Activated CD4-positive, alpha-beta T cell treated with anti-CD3 and anti-CD28 coated beads for 36 hours (primary cell): ENCODE measurements around the gene IGF2. TPM values are rescaled to one million over a fixed set of nuclear protein-coding genes. Genes with fewer than 3 reads are reported as not detected.

Source experiments
- ATAC-seq: fragments of 200-7000 bp; cut with Tn5 transposase; one replicate; pipeline ENCODE4 v1.10.0; 2021; ENCODE audit warnings: mild to moderate bottlenecking, moderate library complexity
- CTCF ChIA-PET: fragments of 350-600 bp; sonication (Branson Sonifier 250); formaldehyde crosslinking; loops from one replicate; lab custom pipeline; 2021; ENCODE audit warnings: antibody characterized with exemption; lab: Charles Lee
- POLR2A ChIA-PET: fragments of 350-600 bp; sonication (Branson Sonifier 250); formaldehyde crosslinking; loops from one replicate; lab custom pipeline; 2021; ENCODE audit warnings: antibody characterized with exemption, inconsistent platforms; lab: Charles Lee
- DNase-seq: peaks from one replicate; pipeline ENCODE4 v3.0.0-alpha.2; 2020
- H3K27ac Mint-ChIP-seq: one replicate; pipeline ENCODE4 v1.8.0; 2021; ENCODE audit warnings: mixed read lengths
- H3K27me3 Mint-ChIP-seq: one replicate; pipeline ENCODE4 v1.8.0; 2021; ENCODE audit warnings: mixed read lengths
- H3K36me3 Mint-ChIP-seq: one replicate; pipeline ENCODE4 v1.8.0; 2021; ENCODE audit warnings: low read depth, mixed read lengths
- H3K4me1 Mint-ChIP-seq: one replicate; pipeline ENCODE4 v1.8.0; 2021; ENCODE audit warnings: mixed read lengths
- H3K4me3 Mint-ChIP-seq: one replicate; pipeline ENCODE4 v1.8.0; 2021; ENCODE audit warnings: mild to moderate bottlenecking, moderate library complexity, mixed read lengths
- H3K9me3 Mint-ChIP-seq: one replicate; pipeline ENCODE4 v1.8.0; 2021; ENCODE audit warnings: low read depth, mixed read lengths
- intact Hi-C, 2 experiments: fragments of 100-400 bp; cut with DNase I in 1 of 2; cut with micrococcal nuclease in 1 of 2; formaldehyde crosslinking; loops; one replicate each; pipeline versions ENCODE4 v1.14.2 to v1.15.1; 2022 to 2024; cut with DNase I, micrococcal nuclease
- total RNA-seq, 2 experiments: library from RNA; stranded (reverse); gene quantifications; one replicate each; pipeline ENCODE4 v1.2.3, GENCODE V29; 2021

IGF2 gene
- total RNA-seq, 2 experiments from 2014 or later, result 8.6 to 9.2 TPM

- no peaks in the 10 kb centered on the region for H3K4me1 Mint-ChIP-seq
- no peak overlapping the region for H3K27ac Mint-ChIP-seq
- CTCF ChIA-PET, result interaction anchor here (0.6 to 1.1 kb wide), 2 partner anchors 10 to 55 kb away, joined by 3 to 7 read pairs; no protein-coding TSS in a partner anchor
- ATAC-seq (no peak), DNase-seq (no peak)
- H3K27me3 Mint-ChIP-seq, result no peaks in the 10 kb centered on the region
- no peak overlapping the region for H3K4me3 Mint-ChIP-seq
- H3K9me3 Mint-ChIP-seq, result no peaks in the 10 kb centered on the region
- POLR2A ChIA-PET, result no interaction called here
- intact Hi-C loops, result no loop called here
- no peaks in the 10 kb centered on the region for H3K36me3 Mint-ChIP-seq
Measured at GRCh38 chr11:2159536-2160413, 20.6 kb upstream of the IGF2 start.

GRCh38 chr11:2158966-2159365 lies 19.8 kb upstream of the IGF2 start:
- CTCF ChIA-PET, result interaction anchor here (0.8 to 1.1 kb wide), 3 partner anchors 9 to 506 kb away, joined by 3 to 7 read pairs (median 4); no protein-coding TSS in a partner anchor
- intact Hi-C loops, result no loop called here
- POLR2A ChIA-PET, result no interaction called here
- Mint-ChIP-seq H3K9me3 (no peaks in the 10 kb centered on the region), H3K36me3 (no peaks in the 10 kb centered on the region), H3K27ac (no peak overlapping the region), H3K27me3 (no peaks in the 10 kb centered on the region), H3K4me1 (no peaks in the 10 kb centered on the region), H3K4me3 (no peak overlapping the region)
- ATAC-seq (no peak), DNase-seq (no peak)

- no peak for DNase-seq
- Mint-ChIP-seq H3K9me3 (no peaks in the 10 kb centered on the region), H3K27me3 (no peaks in the 10 kb centered on the region), H3K27ac (no peak overlapping the region), H3K4me3 (no peak overlapping the region), H3K36me3 (no peaks in the 10 kb centered on the region), H3K4me1 (no peaks in the 10 kb centered on the region)
- CTCF ChIA-PET, result interaction anchor here (0.8 to 1.1 kb wide), 2 partner anchors 124 to 506 kb away, joined by 3 to 4 read pairs; no protein-coding TSS in a partner anchor
- no peak for ATAC-seq
- intact Hi-C loops, result no loop called here
- POLR2A ChIA-PET, result no interaction called here
Measured at GRCh38 chr11:2158296-2158737, 19.1 kb upstream of the IGF2 start.

DNA sequence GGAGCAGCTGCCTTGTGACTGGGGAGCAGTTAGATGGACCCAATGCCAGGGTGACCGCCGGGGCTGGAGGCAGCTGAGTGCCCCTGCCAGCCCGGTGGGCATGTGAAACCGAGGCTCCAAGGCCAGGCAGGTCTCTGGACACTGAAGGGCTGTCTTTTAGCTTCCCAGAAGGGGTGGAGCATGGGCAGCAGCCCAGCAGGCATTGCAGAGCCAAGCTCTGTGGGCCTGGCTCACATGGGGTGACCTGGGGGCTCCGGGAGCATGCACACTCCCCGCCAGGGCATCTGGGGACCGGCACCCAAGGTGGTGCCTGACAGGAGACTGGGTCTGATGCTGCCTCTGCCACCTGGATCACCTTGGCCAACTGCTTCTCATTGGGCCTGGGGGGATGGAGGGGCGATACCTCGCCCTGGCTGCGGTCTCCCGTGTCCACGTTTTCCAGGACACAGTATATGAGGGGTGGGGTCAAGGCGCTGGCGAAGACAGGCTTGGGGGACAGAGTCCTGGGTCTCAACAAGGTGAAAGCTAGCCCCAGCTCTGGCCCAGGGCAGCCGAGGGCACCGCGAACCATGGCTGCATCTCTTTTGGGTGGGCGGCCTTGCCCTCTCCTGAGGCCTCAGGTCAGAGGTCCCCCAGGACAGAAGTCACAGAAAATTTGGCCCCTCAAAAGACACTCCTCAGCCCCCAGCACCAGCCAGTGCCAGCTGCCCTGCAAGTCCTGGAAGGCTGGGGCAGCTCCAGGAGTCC lies 18.3 kb upstream of the IGF2 start:
- Mint-ChIP-seq H3K4me1 (no peaks in the 10 kb centered on the region), H3K9me3 (no peaks in the 10 kb centered on the region), H3K27ac (no peak overlapping the region), H3K36me3 (no peaks in the 10 kb centered on the region), H3K27me3 (no peaks in the 10 kb centered on the region), H3K4me3 (no peak overlapping the region)
- DNase-seq, result no peak
- ChIA-PET POLR2A (no interaction called here), CTCF (interaction anchor here (2.2 kb wide), 1 partner anchor 119 kb away, joined by 14 read pairs; no protein-coding TSS in a partner anchor)
- intact Hi-C loops, result no loop called here
- ATAC-seq, result no peak

DNA sequence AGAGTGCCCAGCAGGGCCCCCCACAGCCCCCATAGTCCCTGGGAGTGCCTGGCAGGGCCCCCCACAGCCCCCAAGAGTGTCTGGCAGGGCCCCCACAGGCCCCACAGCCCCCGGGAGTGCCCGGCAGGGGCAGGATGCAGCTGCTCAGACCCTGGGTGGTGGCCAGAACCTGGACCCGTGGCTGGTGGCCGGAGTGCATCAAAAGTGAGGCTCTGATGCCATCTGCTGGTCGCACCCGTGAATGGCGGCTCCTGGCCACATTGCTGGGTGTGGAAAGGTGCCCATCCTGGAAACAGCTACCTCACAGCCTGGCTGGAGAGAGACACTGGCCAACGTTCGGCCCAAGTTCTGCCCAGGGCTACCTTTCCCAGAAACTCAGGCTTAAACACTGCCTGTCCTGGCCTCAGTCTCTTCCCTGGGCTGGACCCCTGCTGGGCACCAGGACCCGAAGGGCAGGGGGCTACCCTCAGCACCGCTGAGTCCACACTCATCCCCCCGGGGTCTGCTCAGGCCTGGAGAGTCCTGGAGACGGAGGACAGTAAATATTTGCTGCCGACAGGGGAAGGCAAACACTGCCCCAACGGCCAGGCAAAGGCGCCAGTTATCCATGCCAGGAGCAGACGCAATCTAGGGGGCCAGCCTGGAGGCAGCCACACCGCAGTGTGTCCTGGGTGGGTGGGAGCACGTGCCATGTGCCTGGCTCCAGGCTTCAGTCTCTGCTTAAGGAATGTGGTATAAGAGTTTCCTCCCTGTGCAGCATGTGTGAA lies 17.4 kb upstream of the IGF2 start:
- no peak overlapping the region for H3K27ac Mint-ChIP-seq
- H3K9me3 Mint-ChIP-seq, result no peaks in the 10 kb centered on the region
- CTCF ChIA-PET, result interaction anchor here (0.6 to 2.2 kb wide), 4 partner anchors 70 to 650 kb away, joined by 4 to 14 read pairs (median 6); no protein-coding TSS in a partner anchor
- H3K4me1 Mint-ChIP-seq, result peaks cover 3% of the 10 kb centered on the region
- POLR2A ChIA-PET, result no interaction called here
- DNase-seq (peak; percentile 80), ATAC-seq (peak; percentile 40)
- H3K27me3 Mint-ChIP-seq, result no peaks in the 10 kb centered on the region
- H3K4me3 Mint-ChIP-seq, result no peak overlapping the region
- H3K36me3 Mint-ChIP-seq, result no peaks in the 10 kb centered on the region
- intact Hi-C loops, result no loop called here

- DNase-seq (no peak), ATAC-seq (no peak)
- ChIA-PET POLR2A (no interaction called here), CTCF (interaction anchor here (0.6 to 9.0 kb wide), 6 partner anchors 117 to 651 kb away, joined by 3 to 311 read pairs (median 4); no protein-coding TSS in a partner anchor)
- no peak overlapping the region for H3K4me3 Mint-ChIP-seq
- H3K4me1 Mint-ChIP-seq, result peaks cover 5% of the 10 kb centered on the region
- H3K36me3 Mint-ChIP-seq, result no peaks in the 10 kb centered on the region
- peaks cover 8% of the 10 kb centered on the region for H3K27me3 Mint-ChIP-seq
- intact Hi-C loops, result no loop called here
- no peaks in the 10 kb centered on the region for H3K9me3 Mint-ChIP-seq
- H3K27ac Mint-ChIP-seq, result no peak overlapping the region
Measured at GRCh38 chr11:2155511-2155910, 16.3 kb upstream of the IGF2 start.

DNA sequence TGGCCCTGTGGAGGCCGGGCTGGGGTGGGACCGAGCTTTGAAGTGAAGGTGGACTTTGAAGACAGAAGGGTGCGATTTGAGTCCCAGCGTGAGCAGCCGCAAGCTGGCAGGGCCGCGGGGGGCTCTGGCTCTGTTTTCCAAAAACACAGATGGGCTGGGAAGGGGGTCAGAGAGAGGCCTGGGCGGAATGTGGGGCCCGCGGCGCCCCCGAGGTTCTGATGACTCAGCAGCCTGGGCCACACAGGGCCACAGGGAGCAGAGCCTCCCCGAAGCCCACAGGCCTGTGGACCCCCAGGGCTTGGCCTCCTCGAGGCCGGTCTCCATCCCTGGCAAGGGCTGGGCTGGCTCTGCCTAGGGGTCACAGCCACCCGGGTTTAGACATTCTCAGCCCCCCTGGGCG lies 15.7 kb upstream of the IGF2 start:
- no peaks in the 10 kb centered on the region for H3K36me3 Mint-ChIP-seq
- H3K9me3 Mint-ChIP-seq, result no peaks in the 10 kb centered on the region

DNA sequence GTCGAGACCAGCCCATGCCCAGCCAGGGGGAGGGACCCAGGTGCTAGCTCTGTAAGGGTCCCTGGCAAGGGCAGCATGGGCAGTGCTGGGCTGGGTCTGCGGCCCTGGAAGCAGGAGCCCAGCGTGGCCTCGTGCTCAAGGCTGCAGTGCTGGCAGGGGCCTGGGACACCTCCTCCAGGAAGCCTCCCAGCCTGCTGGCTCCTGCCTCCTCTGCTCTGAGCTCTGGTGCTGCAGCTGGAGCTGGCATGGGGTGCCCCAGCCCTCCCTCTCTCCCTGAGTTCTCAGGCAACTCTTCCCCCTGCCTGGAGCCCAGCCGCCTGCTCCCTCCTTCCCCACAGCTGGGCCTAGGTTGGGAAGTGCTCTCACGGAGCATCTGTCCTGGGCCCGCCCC lies 15.0 kb upstream of the IGF2 start:
- no peak for ATAC-seq
- ChIA-PET CTCF (interaction anchor here (0.6 to 9.0 kb wide), 9 partner anchors 11 to 501 kb away, joined by 3 to 311 read pairs (median 4); no protein-coding TSS in a partner anchor), POLR2A (interaction anchor here (0.6 kb wide), 1 partner anchor 273 kb away, joined by 3 read pairs; no protein-coding TSS in a partner anchor)
- H3K4me1 Mint-ChIP-seq, result peaks cover 7% of the 10 kb centered on the region
- H3K36me3 Mint-ChIP-seq, result no peaks in the 10 kb centered on the region
- peaks cover 15% of the 10 kb centered on the region for H3K27me3 Mint-ChIP-seq
- intact Hi-C loops, result loop anchor here (5.0 kb wide), 2 partner anchors 237 to 462 kb away; partner anchors contain the start of gene TNNT3 (in 1 of the 2)
- no peak for DNase-seq
- H3K27ac Mint-ChIP-seq, result no peak overlapping the region
- no peaks in the 10 kb centered on the region for H3K9me3 Mint-ChIP-seq
- H3K4me3 Mint-ChIP-seq, result no peak overlapping the region

More for the DNA sequence above, 15.7 kb upstream of the IGF2 start:
- no peak overlapping the region for H3K27ac Mint-ChIP-seq
- DNase-seq (no peak), ATAC-seq (no peak)
- H3K4me3 Mint-ChIP-seq, result no peak overlapping the region
- POLR2A ChIA-PET, result interaction anchor here (0.6 kb wide), 1 partner anchor 273 kb away, joined by 3 read pairs; no protein-coding TSS in a partner anchor
- H3K27me3 Mint-ChIP-seq, result peaks cover 12% of the 10 kb centered on the region
- intact Hi-C loops, result loop anchor here (5.0 kb wide), 2 partner anchors 238 to 463 kb away; partner anchors contain the start of gene TNNT3 (in 1 of the 2)
- CTCF ChIA-PET, result interaction anchor here (0.6 to 9.0 kb wide), 5 partner anchors 13 to 502 kb away, joined by 3 to 311 read pairs (median 4); no protein-coding TSS in a partner anchor
- H3K4me1 Mint-ChIP-seq, result peaks cover 6% of the 10 kb centered on the region

DNA sequence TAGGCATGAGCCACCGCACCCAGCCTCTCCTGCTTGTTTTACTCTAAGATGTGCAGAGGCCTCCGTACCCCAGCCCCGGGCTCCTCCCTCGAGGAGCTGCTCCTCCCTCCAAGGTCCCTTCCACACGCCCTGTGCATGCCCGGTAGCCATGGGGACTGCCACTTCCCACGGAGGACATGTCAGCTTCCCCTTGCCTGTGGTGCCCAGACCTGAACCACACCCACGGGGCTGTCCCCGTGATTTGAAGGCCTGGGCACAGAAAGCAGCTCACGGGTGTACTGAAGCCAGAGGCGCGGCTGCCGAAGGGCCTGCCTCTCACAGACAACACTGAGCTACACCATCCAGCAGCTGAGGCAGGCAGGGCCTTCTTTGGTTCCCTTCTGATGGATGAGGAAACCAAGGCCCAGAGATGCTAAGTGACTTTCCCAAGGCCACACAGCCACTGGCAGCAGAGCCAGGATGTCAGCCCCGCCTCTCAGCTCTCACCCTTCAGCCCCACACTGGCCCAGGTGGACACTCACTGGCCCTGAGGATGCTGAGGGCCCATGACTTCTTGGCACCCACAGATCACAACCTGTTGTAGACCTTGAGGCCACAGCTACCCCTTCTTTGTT lies 14.5 kb upstream of the IGF2 start:
- Mint-ChIP-seq H3K9me3 (no peaks in the 10 kb centered on the region), H3K4me3 (no peak overlapping the region), H3K27me3 (peaks cover 18% of the 10 kb centered on the region), H3K4me1 (peaks cover 7% of the 10 kb centered on the region), H3K27ac (no peak overlapping the region), H3K36me3 (no peaks in the 10 kb centered on the region)
- POLR2A ChIA-PET, result no interaction called here
- intact Hi-C loops, result loop anchor here (2.0 to 5.0 kb wide), 3 partner anchors 236 to 461 kb away; partner anchors contain the start of gene TNNT3 (in 1 of the 2)
- ATAC-seq (no peak), DNase-seq (no peak)
- CTCF ChIA-PET, result interaction anchor here (0.5 to 9.0 kb wide), 16 partner anchors 11 to 520 kb away, joined by 3 to 311 read pairs (median 4); partner anchors contain the start of gene TNNI2
